ENCODE measurements around the gene AGFG1.

The AGFG1 gene

GRCh38 chr2:227471924-227472264, at the start of gene AGFG1:
Gene AGFG1, plus strand, starts transcription at chr2:227472156. Its CDS starts 266 bp downstream, at chr2:227472422.
- peak; percentile 60 for DNase-seq

GRCh38 chr2:227423656-227424499, 48.1 kb upstream of the AGFG1 start:
- no peak for DNase-seq

GRCh38 chr2:227428731-227429285, 43.1 kb upstream of the AGFG1 start:
- no peak for DNase-seq

- no peak for DNase-seq
Measured at GRCh38 chr2:227430639-227431038, 41.3 kb upstream of the AGFG1 start.

- DNase-seq = no peak
Measured at GRCh38 chr2:227433171-227433570, 38.8 kb upstream of the AGFG1 start.

GRCh38 chr2:227436436-227437174, 35.4 kb upstream of the AGFG1 start:
- no peak for DNase-seq

GRCh38 chr2:227439214-227439613, 32.7 kb upstream of the AGFG1 start:
- DNase-seq = no peak

GRCh38 chr2:227442639-227443038, 29.3 kb upstream of the AGFG1 start:
- no peak for DNase-seq

GRCh38 chr2:227443889-227444568, 27.9 kb upstream of the AGFG1 start:
- no peak for DNase-seq

GRCh38 chr2:227447606-227448005, 24.4 kb upstream of the AGFG1 start:
- DNase-seq = no peak

GRCh38 chr2:227450311-227450841, 21.6 kb upstream of the AGFG1 start:
- no peak for DNase-seq

GRCh38 chr2:227450926-227451654, 20.9 kb upstream of the AGFG1 start:
- DNase-seq = no peak

GRCh38 chr2:227451655-227451992, 20.3 kb upstream of the AGFG1 start:
- DNase-seq = no peak

GRCh38 chr2:227453810-227454209, 18.1 kb upstream of the AGFG1 start:
- no peak for DNase-seq

- DNase-seq = no peak
Measured at GRCh38 chr2:227454323-227454860, 17.6 kb upstream of the AGFG1 start.

- DNase-seq = no peak
Measured at GRCh38 chr2:227455200-227455599, 16.8 kb upstream of the AGFG1 start.

GRCh38 chr2:227456102-227456501, 15.9 kb upstream of the AGFG1 start:
- no peak for DNase-seq

GRCh38 chr2:227456772-227457171, 15.2 kb upstream of the AGFG1 start:
- DNase-seq = no peak

GRCh38 chr2:227460070-227460485, 11.9 kb upstream of the AGFG1 start:
- DNase-seq = no peak

GRCh38 chr2:227460833-227461232, 11.1 kb upstream of the AGFG1 start:
- DNase-seq = no peak

- no peak for DNase-seq
Measured at GRCh38 chr2:227461811-227462461, 10.0 kb upstream of the AGFG1 start.

All from NCI-H1694 treated with DMSO at 0.1 percent for 48 hours (cell line).